H9 (cell line): ENCODE measurements around the gene CCDC116. TPM values are rescaled to one million over a fixed set of nuclear protein-coding genes. Genes with fewer than 3 reads are reported as not detected.

Experiments used
- DNase-seq: peaks from one replicate; pipeline ENCODE4 v3.0.0-alpha.2; 2017
- H2AFZ ChIP-seq: one replicate; pipeline ENCODE4 v1.6.1; 2013; ENCODE audit warnings: mild to moderate bottlenecking, low read length, control low read depth, moderate library complexity
- H2AK5ac ChIP-seq: 2 replicates; pipeline ENCODE4 v1.6.1; 2013; ENCODE audit warnings: low read length, control low read depth, mixed read lengths; ENCODE audit not compliant: insufficient read length
- H2BK120ac ChIP-seq: one replicate; pipeline ENCODE4 v1.6.1; 2013; ENCODE audit warnings: low read depth, mild to moderate bottlenecking, low read length, control low read depth, inconsistent platforms; ENCODE audit not compliant: poor library complexity, severe bottlenecking
- H2BK12ac ChIP-seq: 2 replicates; pipeline ENCODE4 v1.6.1; 2013; ENCODE audit warnings: low read length, control low read depth, mixed read lengths, low read depth; ENCODE audit not compliant: insufficient read length
- H2BK15ac ChIP-seq: 2 replicates; pipeline ENCODE4 v1.6.1; 2013; ENCODE audit warnings: low read depth, low read length, control low read depth
- H2BK20ac ChIP-seq: one replicate; pipeline ENCODE4 v1.6.1; 2013; ENCODE audit warnings: low read depth, mild to moderate bottlenecking, low read length, control low read depth, inconsistent platforms; ENCODE audit not compliant: poor library complexity, severe bottlenecking
- H2BK5ac ChIP-seq: 2 replicates; pipeline ENCODE4 v1.6.1; 2013; ENCODE audit warnings: low read length, control low read depth, mixed read lengths; ENCODE audit not compliant: insufficient read length
- H3K14ac ChIP-seq: 2 replicates; pipeline ENCODE4 v1.6.1; 2013; ENCODE audit warnings: low read length, control low read depth; ENCODE audit not compliant: insufficient read depth
- H3K18ac ChIP-seq: 2 replicates; pipeline ENCODE4 v1.6.1; 2013; ENCODE audit warnings: low read depth, mild to moderate bottlenecking, mixed read lengths, low read length, control low read depth; ENCODE audit not compliant: insufficient read length
- H3K23ac ChIP-seq: 2 replicates; pipeline ENCODE4 v1.6.1; 2013; ENCODE audit warnings: low read length, control low read depth, mixed read lengths, low read depth; ENCODE audit not compliant: insufficient read length
- H3K23me2 ChIP-seq: 2 replicates; pipeline ENCODE4 v1.6.1; 2013; ENCODE audit warnings: low read depth, mild to moderate bottlenecking, mixed read lengths, low read length, control low read depth; ENCODE audit not compliant: insufficient read length, poor library complexity, severe bottlenecking
- H3K27ac ChIP-seq: 2 replicates; pipeline ENCODE4 v1.5.1; 2013; ENCODE audit warnings: low read length, control low read depth, mixed read lengths, low read depth; ENCODE audit not compliant: insufficient read length
- H3K27me3 ChIP-seq: 2 replicates; pipeline ENCODE4 v1.6.1; 2013; ENCODE audit warnings: low read length, control low read depth, inconsistent platforms; ENCODE audit not compliant: insufficient read depth
- H3K4ac ChIP-seq: 2 replicates; pipeline ENCODE4 v1.6.1; 2013; ENCODE audit warnings: low read depth, mild to moderate bottlenecking, control low read depth, inconsistent platforms, low read length, moderate library complexity
- H3K4me1 ChIP-seq: 2 replicates; pipeline ENCODE4 v1.6.1; 2013; ENCODE audit warnings: low read length, control low read depth, inconsistent platforms; ENCODE audit not compliant: insufficient read depth
- H3K4me2 ChIP-seq: 2 replicates; pipeline ENCODE4 v1.6.1; 2013; ENCODE audit warnings: low read length, control low read depth, mixed read lengths; ENCODE audit not compliant: insufficient read length, insufficient read depth
- H3K56ac ChIP-seq: 2 replicates; pipeline ENCODE4 v1.6.1; 2013; ENCODE audit warnings: low read depth, mild to moderate bottlenecking, mixed read lengths, low read length, control low read depth; ENCODE audit not compliant: insufficient read length
- H3K79me1 ChIP-seq: 2 replicates; pipeline ENCODE4 v1.6.1; 2013; ENCODE audit warnings: low read depth, mild to moderate bottlenecking, moderate library complexity, low read length, control low read depth, inconsistent platforms; ENCODE audit not compliant: insufficient read depth, poor library complexity, severe bottlenecking
- H3K79me2 ChIP-seq: 2 replicates; pipeline ENCODE4 v1.6.1; 2013; ENCODE audit warnings: low read length, control low read depth, inconsistent platforms; ENCODE audit not compliant: insufficient read depth
- H3K9ac ChIP-seq: 2 replicates; pipeline ENCODE4 v1.6.1; 2013; ENCODE audit warnings: low read length, control low read depth, mixed read lengths; ENCODE audit not compliant: insufficient read length; ENCODE audit errors: extremely low read depth
- H3K9me3 ChIP-seq: one replicate; pipeline ENCODE4 v1.6.1; 2013; ENCODE audit warnings: low read depth, low read length, inconsistent platforms; ENCODE audit not compliant: control insufficient read depth
- H3T11ph ChIP-seq: one replicate; pipeline ENCODE4 v1.6.1; 2013; ENCODE audit warnings: mild to moderate bottlenecking, low read length, control low read depth, inconsistent platforms
- H4K20me1 ChIP-seq: one replicate; pipeline ENCODE4 v1.6.1; 2013; ENCODE audit not compliant: control insufficient read depth, insufficient read length, insufficient read depth
- H4K5ac ChIP-seq: 2 replicates; pipeline ENCODE4 v1.6.1; 2013; ENCODE audit warnings: low read depth, mild to moderate bottlenecking, mixed read lengths, low read length, control low read depth; ENCODE audit not compliant: insufficient read length
- H4K8ac ChIP-seq: replicated peaks from 2 replicates; pipeline ENCODE4 v1.6.1; 2013; ENCODE audit warnings: low read length, control low read depth, mixed read lengths, low read depth; ENCODE audit not compliant: insufficient read length
- H4K91ac ChIP-seq: 2 replicates; pipeline ENCODE4 v1.6.1; 2013; ENCODE audit warnings: low read depth, mild to moderate bottlenecking, moderate library complexity, mixed read lengths, low read length, control low read depth; ENCODE audit not compliant: insufficient read length
- H3K27ac Mint-ChIP-seq, 3 experiments: 2 replicates in 2 of 3; 3 replicates in 1 of 3; pipeline ENCODE4 v1.8.0; 2020 to 2021; ENCODE audit warnings: mixed read lengths in 3 of 3, mild to moderate bottlenecking in 1 of 3, moderate library complexity in 1 of 3
- H3K27me3 Mint-ChIP-seq: 2 replicates; pipeline ENCODE4 v1.8.0; 2021; ENCODE audit warnings: low read depth, mild to moderate bottlenecking, moderate library complexity, mixed read lengths
- H3K36me3 Mint-ChIP-seq, 3 experiments: 2 replicates in 2 of 3; 3 replicates in 1 of 3; pipeline ENCODE4 v1.8.0; 2020 to 2021; ENCODE audit warnings: low read depth in 3 of 3, mixed read lengths in 3 of 3; ENCODE audit not compliant: insufficient read depth in 1 of 3
- H3K4me1 Mint-ChIP-seq, 2 experiments: 2 replicates each; pipeline ENCODE4 v1.8.0; 2020; ENCODE audit warnings: mixed read lengths in 2 of 2
- H3K4me3 Mint-ChIP-seq, 2 experiments: 2 replicates in 1 of 2; 3 replicates in 1 of 2; pipeline ENCODE4 v1.8.0; 2020 to 2021; ENCODE audit warnings: mild to moderate bottlenecking in 2 of 2, mixed read lengths in 2 of 2, moderate library complexity in 1 of 2
- H3K9me3 Mint-ChIP-seq, 2 experiments: 2 replicates in 1 of 2; 3 replicates in 1 of 2; pipeline ENCODE4 v1.8.0; 2020; ENCODE audit warnings: mild to moderate bottlenecking in 2 of 2, mixed read lengths in 2 of 2, moderate library complexity in 1 of 2
- WGBS: extraction: QIAGEN DNeasy Blood & Tissue Kit; methylation state at CpG from one replicate; pipeline ENCODE4 v1.1.7; 2013; ENCODE audit warnings: missing lambda C conversion rate, low lambda C conversion rate, mixed read lengths; ENCODE audit not compliant: insufficient read length; ENCODE audit errors: extremely low coverage; 5-methylcytosine and 5-hydroxymethylcytosine counted together
- total RNA-seq: library from RNA; stranded (reverse); gene quantifications from 2 replicates; pipeline ENCODE4 v1.2.1, GENCODE V29; 2021
- TF ChIP-seq, protein P1 (sequence below): fragments of 200-600 bp; sonication (generic); conservative IDR thresholded peaks from 3 replicates; pipeline ENCODE4 v1.8.0; 2021; ENCODE audit warnings: antibody characterized with exemption, mild to moderate bottlenecking

The CCDC116 gene
- total RNA-seq, 1 experiment from 2014 or later = 0.63 TPM

DNA sequence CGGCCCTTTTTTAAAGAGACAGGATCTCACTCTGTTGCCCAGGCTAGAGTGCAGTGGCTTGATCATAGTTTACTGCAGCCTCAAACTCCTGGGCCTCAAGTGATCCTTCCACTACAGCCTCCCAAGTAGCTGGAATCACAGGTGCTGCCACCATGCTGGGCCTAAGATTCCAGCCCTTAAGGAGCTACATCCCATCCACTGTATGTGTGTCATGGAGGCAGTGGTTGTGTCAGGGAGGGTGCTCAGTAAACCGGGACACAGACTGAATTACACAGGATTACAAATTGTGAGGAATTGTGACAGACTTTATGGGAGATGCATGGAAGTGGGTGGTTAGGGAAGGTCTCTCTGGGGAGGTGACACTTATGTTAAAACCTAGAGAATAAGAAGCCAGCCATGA, 31.2 kb downstream of the CCDC116 start:
- Histone ChIP-seq H3K23ac (no peak overlapping the region), H4K91ac (no peak overlapping the region), H3T11ph (no peak overlapping the region), H2BK120ac (no peak overlapping the region), H3K14ac (no peak overlapping the region), H3K27ac (no peak overlapping the region), H2AK5ac (no peak overlapping the region), H3K27me3 (no peaks in the 10 kb centered on the region), H2BK5ac (no peak overlapping the region), H2BK12ac (no peak overlapping the region), H4K5ac (no peak overlapping the region), H3K18ac (no peak overlapping the region), H4K20me1 (no peaks in the 10 kb centered on the region), H3K23me2 (no peaks in the 10 kb centered on the region), H2BK15ac (no peak overlapping the region), H2BK20ac (no peak overlapping the region), H4K8ac (no peak overlapping the region), H2AFZ (no peak overlapping the region), H3K4me2 (no peak overlapping the region), H3K79me2 (no peaks in the 10 kb centered on the region), H3K56ac (no peak overlapping the region), H3K79me1 (peaks cover 3% of the 10 kb centered on the region), H3K4me1 (no peaks in the 10 kb centered on the region), H3K4ac (no peak overlapping the region), H3K9me3 (no peaks in the 10 kb centered on the region), H3K9ac (no peak overlapping the region)
- TF ChIP-seq, protein P1, sequence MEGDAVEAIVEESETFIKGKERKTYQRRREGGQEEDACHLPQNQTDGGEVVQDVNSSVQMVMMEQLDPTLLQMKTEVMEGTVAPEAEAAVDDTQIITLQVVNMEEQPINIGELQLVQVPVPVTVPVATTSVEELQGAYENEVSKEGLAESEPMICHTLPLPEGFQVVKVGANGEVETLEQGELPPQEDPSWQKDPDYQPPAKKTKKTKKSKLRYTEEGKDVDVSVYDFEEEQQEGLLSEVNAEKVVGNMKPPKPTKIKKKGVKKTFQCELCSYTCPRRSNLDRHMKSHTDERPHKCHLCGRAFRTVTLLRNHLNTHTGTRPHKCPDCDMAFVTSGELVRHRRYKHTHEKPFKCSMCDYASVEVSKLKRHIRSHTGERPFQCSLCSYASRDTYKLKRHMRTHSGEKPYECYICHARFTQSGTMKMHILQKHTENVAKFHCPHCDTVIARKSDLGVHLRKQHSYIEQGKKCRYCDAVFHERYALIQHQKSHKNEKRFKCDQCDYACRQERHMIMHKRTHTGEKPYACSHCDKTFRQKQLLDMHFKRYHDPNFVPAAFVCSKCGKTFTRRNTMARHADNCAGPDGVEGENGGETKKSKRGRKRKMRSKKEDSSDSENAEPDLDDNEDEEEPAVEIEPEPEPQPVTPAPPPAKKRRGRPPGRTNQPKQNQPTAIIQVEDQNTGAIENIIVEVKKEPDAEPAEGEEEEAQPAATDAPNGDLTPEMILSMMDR = no peak
- H3K9me3 Mint-ChIP-seq = no peaks in the 10 kb centered on the region; a peak in 1 of 5 replicates
- H3K27ac Mint-ChIP-seq = no peak overlapping the region
- H3K36me3 Mint-ChIP-seq = no peaks in the 10 kb centered on the region
- DNase-seq = no peak
- H3K27me3 Mint-ChIP-seq = peaks cover 21% of the 10 kb centered on the region
- WGBS = no CpG with 5 or more reads among the region's 2 CpGs
- no peak overlapping the region for H3K4me3 Mint-ChIP-seq
- H3K4me1 Mint-ChIP-seq = peaks cover 5 to 14% of the 10 kb centered on the region in 2 experiments
